A549 treated with CORT108297 at 1 μM for 4 hours (cell line): ENCODE results near the gene USP6. TPM values are rescaled to one million over a fixed set of nuclear protein-coding genes. Genes with fewer than 3 reads are reported as not detected.

Experiments
- total RNA-seq: library from RNA; stranded (reverse); fragments of 200-300 nt; extraction: Qiagen RNA extraction; gene quantifications from 5 replicates; pipeline ENCODE4 v1.2.3, GENCODE V29; 2022

USP6 gene
- 0.01 to 0.05 TPM (median 0.02 TPM) in 5 replicates for total RNA-seq

DNA sequence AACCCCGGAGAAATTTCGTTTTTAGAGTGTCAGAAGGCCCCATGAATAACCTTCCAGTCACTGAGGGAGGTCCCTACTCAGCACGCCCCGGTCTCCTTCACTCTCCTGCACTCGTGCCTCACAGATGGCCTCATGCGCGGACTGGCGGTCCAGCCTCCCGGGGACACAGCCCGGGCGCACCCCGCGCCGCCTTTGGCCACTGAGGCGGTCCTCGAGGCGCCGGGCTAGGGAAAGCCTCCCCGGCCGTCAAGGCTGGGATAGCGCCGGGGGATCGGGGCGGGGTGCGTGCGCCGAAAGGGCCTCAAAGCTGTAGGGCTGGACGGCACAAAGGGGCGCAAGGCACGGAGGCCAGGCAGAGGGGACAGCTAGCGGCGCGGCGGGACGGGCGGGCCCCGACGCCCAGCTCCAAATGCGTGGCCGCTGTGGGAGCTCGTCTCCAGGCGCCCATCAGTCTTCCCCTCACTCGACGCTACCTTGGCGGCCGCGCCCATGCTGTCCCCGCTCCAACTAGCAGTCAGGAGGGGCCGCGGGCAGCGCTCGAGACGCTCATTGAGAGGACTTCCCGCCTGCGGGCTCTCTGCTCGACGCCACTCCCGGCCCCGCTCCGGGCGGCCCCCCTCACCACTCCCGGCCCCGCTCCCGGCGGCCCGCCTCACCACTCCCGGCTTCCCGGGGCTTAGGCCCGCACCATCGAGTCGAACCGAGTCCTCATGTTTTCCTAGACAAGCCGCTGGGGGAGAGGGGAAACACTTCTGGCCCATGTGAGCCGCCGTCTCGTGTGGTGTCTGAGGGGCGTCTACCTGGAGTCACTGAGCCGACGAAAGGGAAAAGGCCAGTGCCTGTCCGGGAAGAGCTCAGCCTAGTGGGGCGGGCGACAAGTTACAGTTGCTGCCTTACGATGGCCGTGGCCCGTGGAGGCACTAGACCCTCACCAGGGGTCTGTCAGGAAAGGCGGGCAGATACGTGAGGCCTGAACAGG, at the start of gene USP6:
USP6 (plus strand) TSS at position 360 of the 979 bp plus-strand sequence. CDS start 14,336 bp downstream, outside the sequence.

DNA sequence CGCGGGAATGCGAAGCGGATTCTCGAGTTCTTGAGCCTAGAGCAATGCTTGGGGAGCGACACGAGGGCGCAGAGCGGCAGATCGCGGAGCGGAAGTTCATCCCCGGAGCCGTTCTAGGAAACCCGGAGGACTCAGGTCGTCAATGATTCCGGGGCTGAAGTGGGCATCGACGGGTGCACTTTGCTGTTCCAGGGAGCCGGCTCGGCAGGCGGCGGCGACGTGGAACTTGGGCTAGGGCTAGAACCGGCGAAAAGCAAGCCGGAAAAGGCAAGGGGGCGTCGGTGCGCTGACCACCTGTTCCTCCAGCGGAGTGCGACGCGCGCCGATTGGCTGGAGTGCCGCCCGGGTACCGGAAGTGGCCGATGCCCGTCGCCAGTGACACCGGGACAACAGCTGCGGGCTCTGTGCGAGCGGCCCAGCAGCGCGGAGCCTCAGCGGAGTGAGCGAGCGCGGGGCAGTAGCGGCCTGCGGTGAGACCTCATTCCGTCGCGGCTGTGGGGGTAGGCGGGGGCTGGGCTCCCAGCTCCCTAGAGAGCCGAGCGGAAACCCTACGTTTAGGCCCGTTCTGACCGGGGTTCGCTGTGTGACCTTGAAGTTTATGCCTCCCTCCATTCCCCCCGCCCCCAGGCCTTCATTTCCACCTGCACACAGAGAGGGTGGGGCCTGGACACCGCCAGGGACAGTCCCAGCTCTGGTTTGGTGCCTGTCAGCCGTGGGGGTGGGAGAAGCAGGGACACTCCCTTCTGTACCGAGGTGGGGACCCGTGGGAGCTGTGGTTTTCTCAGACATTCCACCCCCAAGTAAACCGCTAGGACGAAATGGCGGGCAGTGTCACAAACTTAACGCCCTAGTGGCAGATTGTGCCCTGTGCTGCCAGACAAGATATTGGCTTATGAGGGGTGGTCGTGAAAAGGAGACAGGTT, 37.5 kb upstream of the USP6 start, which contains the start of gene ZFP3:
ZFP3 (plus strand) TSS at position 362 of the 923 bp plus-strand sequence. CDS start 13,038 bp downstream, outside the sequence.

DNA sequence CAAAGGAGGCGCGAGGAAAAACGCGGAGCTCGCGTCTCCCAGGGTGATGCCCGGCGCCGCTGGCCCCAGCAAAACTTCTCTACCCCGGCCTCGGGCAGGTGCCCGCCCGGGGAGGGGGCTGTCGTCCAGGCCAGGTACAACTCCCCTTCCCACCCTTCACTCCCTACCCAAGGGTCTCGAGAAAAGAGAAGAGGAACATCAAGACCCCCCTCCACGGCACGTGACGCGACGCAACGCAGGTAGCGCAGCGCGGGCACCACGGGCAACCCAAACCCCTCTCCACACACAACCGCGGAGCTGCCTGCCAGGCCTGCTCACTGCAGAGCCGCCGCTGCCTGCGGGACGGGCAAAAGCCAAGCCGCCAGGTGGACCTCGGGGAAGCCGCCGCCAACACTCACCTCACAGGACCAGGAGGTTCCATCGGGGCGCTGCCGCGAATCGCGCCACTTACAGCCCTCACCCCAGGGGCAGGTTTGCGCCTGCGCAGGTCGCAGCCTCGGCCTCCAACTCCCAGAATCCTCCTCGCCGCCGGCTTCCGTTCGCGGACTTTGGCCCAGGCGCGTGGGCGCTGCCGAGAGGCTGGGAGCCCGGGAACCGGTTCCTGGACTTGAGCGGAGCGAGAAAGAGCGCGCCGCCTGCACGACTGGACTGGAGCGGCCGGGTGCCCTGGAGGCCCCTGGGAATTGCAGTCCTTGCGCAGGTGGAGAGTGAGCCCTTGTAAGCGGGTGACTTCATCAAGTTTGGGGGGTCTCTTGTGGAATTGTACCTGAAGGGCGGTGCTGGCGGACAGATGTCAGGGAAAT, 4.2 kb upstream of the USP6 start, which contains the start of gene ZNF232:
ZNF232 (minus strand) TSS at position 477 of the 803 bp plus-strand sequence; CDS start at position 421, 56 bp downstream.

DNA sequence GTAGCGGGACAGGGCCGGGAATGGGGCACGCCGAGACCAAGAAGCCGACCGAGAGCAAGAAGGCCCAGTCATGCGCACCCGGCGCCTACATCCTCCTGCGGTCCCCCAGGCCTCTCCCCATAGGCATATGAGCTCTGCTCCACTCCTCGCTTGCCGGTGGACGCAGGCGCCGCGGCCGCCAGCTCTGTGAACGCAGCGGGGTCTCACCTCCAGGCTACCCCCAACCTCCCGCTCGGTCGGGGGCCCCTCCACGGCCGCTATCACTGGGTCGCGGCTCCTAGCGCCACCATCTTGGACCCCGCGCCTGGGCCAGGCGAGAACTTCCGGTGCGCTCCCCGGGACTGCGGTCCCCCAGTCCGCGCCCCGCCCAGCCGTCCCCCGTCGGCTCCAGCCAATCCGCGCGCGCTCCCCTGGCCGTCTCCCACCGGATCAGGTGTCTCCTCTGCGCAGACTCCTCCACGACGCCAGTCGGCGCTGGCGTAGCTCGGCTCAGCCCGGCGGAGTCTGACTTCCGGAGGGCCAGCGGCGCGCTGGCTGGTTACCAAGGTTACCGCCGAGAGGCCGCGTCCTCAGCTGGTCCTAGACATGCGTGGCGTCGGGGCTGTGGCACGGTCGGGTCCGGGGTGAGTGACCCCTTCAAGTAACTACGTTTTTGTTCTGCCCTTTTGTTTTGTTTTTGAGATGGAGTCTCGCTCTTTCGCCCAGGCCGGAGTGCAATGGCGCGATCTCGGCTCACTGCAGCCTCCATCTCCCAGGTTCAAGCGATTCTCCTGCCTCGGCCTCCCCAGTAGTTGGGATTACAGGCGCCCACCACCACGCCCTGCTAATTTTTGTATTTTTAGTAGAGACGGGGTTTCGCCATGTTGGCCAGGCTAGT, 75.9 kb downstream of the USP6 start, which contains the start of gene ZNF594:
ZNF594 (minus strand) TSS at position 328 of the 877 bp plus-strand sequence. CDS start 7,612 bp downstream, outside the sequence.

Other genes with a start within 250 kb of the USP6 start
- 0.22 to 0.52 TPM (median 0.25 TPM) in 5 replicates for gene C17orf107, start 216.5 kb upstream of the USP6 start, total RNA-seq
- 0.06 to 0.13 TPM (median 0.08 TPM) in 5 replicates for gene CHRNE, start 212.9 kb upstream of the USP6 start, total RNA-seq
- gene GP1BA, start 183.8 kb upstream of the USP6 start, total RNA-seq, result not detected in 5 replicates
- 54.2 to 84.3 TPM (median 79.0 TPM) in 5 replicates for gene SLC25A11, start 176.0 kb upstream of the USP6 start, total RNA-seq
- 95.0 to 148 TPM (median 130 TPM) in 5 replicates for gene RNF167, start 175.8 kb upstream of the USP6 start, total RNA-seq
- gene PFN1, start 167.5 kb upstream of the USP6 start, total RNA-seq, result 2,450 to 3,030 TPM (median 2,898 TPM) in 5 replicates
- 48.1 to 62.8 TPM (median 53.1 TPM) in 5 replicates for gene ENO3, start 164.9 kb upstream of the USP6 start, total RNA-seq
- 69.8 to 97.7 TPM (median 74.9 TPM) in 5 replicates for gene SPAG7, start 148.2 kb upstream of the USP6 start, total RNA-seq
- gene CAMTA2, start 128.4 kb upstream of the USP6 start, total RNA-seq, result 29.0 to 37.2 TPM (median 36.7 TPM) in 5 replicates
- gene INCA1, start 118.5 kb upstream of the USP6 start, total RNA-seq, result 1.3 to 1.7 TPM (median 1.4 TPM) in 5 replicates
- 98.6 to 114 TPM (median 107 TPM) in 5 replicates for gene KIF1C, start 118.1 kb upstream of the USP6 start, total RNA-seq
- gene SLC52A1, start 80.6 kb upstream of the USP6 start, total RNA-seq, result 0.44 to 1.2 TPM (median 0.95 TPM) in 5 replicates
- 0.80 to 1.1 TPM (median 0.93 TPM) in 5 replicates for gene ZFP3, start 37.6 kb upstream of the USP6 start, total RNA-seq
- 3.6 to 4.3 TPM (median 4.1 TPM) in 5 replicates for gene ZNF232, start 4.2 kb upstream of the USP6 start, total RNA-seq
- 1.2 to 1.8 TPM (median 1.5 TPM) in 5 replicates for gene ZNF594, start 75.8 kb downstream of the USP6 start, total RNA-seq
- not detected in 5 replicates for gene SCIMP, start 118.8 kb downstream of the USP6 start, total RNA-seq
- 40.2 to 43.9 TPM (median 43.5 TPM) in 5 replicates for gene RABEP1, start 166.3 kb downstream of the USP6 start, total RNA-seq